HL-60 (cell line): ENCODE measurements around the gene PRKAR1B.

Source experiments
- DNase-seq, 2 experiments: peaks; one replicate each; pipeline ENCODE4 v3.0.0-alpha.2; 2010 to 2020; ENCODE audit warnings: low read depth in 1 of 2, low spot score in 1 of 2
- H3K27ac ChIP-seq: fragments of 250-450 bp; sonication (Bioruptor Pico); replicated peaks from 2 replicates; pipeline ENCODE4 v1.5.1; 2020; ENCODE audit warnings: mild to moderate bottlenecking, moderate library complexity
- H3K27me3 ChIP-seq: fragments of 250-450 bp; sonication (Bioruptor Pico); 2 replicates; pipeline ENCODE4 v1.5.1; 2021; ENCODE audit warnings: mild to moderate bottlenecking, moderate library complexity; ENCODE audit not compliant: insufficient read depth, poor library complexity, severe bottlenecking
- H3K4me3 ChIP-seq: replicated peaks from 2 replicates; pipeline ENCODE4 v1.5.1; 2011; ENCODE audit warnings: mild to moderate bottlenecking, control low read depth, low read length; ENCODE audit not compliant: insufficient read depth
- CTCF ChIP-seq: IDR thresholded peaks from one replicate; pipeline ENCODE4 v1.5.1; 2011; ENCODE audit warnings: low read length, control low read depth, inconsistent platforms; ENCODE audit not compliant: insufficient read depth
- GABPA ChIP-seq: IDR thresholded peaks from 2 replicates; pipeline ENCODE4 v1.6.1; 2012; ENCODE audit warnings: low read depth
- POLR2AphosphoS5 ChIP-seq: IDR thresholded peaks from 2 replicates; pipeline ENCODE4 v1.6.1; 2012; ENCODE audit warnings: low read depth
- REST ChIP-seq: IDR thresholded peaks from 2 replicates; pipeline ENCODE4 v1.6.1; 2012; ENCODE audit warnings: low read depth; ENCODE audit not compliant: insufficient replicate concordance
- SPI1 ChIP-seq: IDR thresholded peaks from 2 replicates; pipeline ENCODE4 v1.6.1; 2012; ENCODE audit warnings: low read depth, mild to moderate bottlenecking, borderline replicate concordance

The PRKAR1B gene

GRCh38 chr7:598899-599298, 128.2 kb downstream of the PRKAR1B start:
- TF ChIP-seq POLR2AphosphoS5, result no peak
- no peak for TF ChIP-seq GABPA
- TF ChIP-seq REST, result no peak
- no peak for TF ChIP-seq SPI1
- no peak for TF ChIP-seq CTCF
- no peaks in the 10 kb centered on the region for H3K27me3 ChIP-seq
- no peak overlapping the region for H3K27ac ChIP-seq
- H3K4me3 ChIP-seq, result no peak overlapping the region
- no peak for DNase-seq

DNA sequence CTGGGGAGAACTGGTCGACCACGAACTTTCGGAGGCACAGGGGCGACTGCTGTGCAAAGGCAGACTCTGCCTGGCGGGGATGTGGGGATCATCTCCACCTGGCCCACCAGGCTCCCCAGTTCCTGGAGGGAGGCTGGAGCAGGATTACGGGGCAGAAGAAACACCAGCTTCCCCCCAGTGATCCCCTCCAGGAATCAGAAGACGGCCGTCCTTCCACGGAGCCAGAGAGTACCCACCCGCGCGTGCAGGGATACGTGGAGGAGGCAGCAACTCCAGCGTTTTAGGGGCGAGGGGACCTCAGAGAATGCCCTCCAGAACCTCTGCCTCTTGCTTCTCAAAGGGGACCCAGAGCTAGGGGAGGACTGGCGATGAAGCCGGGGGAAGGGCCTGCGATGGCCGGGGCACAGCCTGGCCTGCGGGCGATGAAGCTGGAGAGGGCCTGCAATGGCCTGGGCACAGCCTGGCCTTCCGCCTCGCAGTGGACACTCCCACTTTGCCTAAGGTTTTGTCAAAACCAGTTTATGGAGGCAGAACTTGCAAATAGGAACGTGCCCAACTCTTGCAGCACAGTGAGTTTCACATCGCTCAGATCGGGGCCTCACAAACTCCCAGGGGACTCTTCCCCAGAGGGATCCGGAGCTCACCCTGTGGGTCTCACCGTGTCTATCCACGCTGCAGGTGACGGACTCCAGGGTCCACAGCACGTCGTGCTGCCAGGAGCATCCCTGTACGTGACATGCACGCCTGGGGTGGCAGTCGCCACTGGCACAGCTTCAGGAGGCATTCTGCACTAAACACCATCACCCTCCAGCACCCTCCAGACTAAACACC, 129.5 kb downstream of the PRKAR1B start:
- TF ChIP-seq REST (no peak), CTCF (no peak), POLR2AphosphoS5 (no peak), GABPA (no peak), SPI1 (no peak)
- Histone ChIP-seq H3K27me3 (no peaks in the 10 kb centered on the region), H3K4me3 (no peak overlapping the region), H3K27ac (no peak overlapping the region)
- no peak for DNase-seq

DNA sequence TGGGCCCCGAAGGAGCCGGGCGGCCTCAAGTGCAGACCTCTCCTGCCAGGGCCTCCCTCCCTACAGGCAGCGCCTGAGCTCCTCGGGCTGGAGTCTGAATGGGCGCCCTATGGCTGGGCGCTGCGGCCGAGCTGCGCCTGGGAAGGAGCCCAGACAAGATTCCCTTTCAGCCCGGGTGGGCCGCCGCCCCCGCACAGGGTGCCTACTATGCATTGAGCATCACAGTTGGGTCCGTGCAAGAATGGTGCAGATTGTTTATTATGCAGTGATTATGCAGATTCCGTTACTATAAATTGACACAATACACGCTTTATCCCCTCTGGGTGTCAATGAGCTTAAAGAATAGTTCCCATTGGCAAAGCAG, 130.3 kb downstream of the PRKAR1B start:
- no peak for DNase-seq
- Histone ChIP-seq H3K27me3 (no peaks in the 10 kb centered on the region), H3K4me3 (no peak overlapping the region), H3K27ac (no peak overlapping the region)
- TF ChIP-seq CTCF (no peak), SPI1 (no peak), REST (no peak), POLR2AphosphoS5 (no peak), GABPA (no peak)
